AG09319 (cell line): ENCODE results near the gene CRISPLD2.

Source experiments
- DNase-seq: peaks from one replicate; pipeline ENCODE4 v3.0.0-alpha.2; 2010; ENCODE audit warnings: low read depth; ENCODE audit errors: extremely low read depth
- TF ChIP-seq, protein P1 (sequence below): IDR thresholded peaks from 2 replicates; pipeline ENCODE4 v1.5.1; 2011; ENCODE audit warnings: low read depth, mild to moderate bottlenecking, inconsistent platforms, low read length, moderate library complexity

The CRISPLD2 gene

DNA sequence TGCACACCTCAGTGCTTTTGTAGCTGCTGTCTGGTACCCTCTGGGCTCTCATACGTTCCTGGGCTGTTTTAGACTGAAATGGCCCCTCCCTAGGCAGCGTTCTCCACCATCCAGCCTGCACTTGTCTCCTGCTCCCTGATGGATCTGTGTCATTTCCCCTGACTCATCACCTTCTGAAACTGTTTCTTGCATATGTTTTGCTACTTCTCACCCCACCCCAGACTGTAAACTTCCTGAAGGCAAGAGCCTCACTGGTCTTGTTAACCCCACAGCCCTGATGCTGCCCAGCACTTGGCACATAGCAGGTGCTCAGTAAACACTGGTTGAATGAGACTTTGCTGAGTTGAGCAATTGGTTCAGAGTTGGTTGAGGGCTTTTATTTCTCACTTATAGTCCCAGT lies 78.7 kb downstream of the CRISPLD2 start:
- no peak for DNase-seq
- TF ChIP-seq, protein P1, sequence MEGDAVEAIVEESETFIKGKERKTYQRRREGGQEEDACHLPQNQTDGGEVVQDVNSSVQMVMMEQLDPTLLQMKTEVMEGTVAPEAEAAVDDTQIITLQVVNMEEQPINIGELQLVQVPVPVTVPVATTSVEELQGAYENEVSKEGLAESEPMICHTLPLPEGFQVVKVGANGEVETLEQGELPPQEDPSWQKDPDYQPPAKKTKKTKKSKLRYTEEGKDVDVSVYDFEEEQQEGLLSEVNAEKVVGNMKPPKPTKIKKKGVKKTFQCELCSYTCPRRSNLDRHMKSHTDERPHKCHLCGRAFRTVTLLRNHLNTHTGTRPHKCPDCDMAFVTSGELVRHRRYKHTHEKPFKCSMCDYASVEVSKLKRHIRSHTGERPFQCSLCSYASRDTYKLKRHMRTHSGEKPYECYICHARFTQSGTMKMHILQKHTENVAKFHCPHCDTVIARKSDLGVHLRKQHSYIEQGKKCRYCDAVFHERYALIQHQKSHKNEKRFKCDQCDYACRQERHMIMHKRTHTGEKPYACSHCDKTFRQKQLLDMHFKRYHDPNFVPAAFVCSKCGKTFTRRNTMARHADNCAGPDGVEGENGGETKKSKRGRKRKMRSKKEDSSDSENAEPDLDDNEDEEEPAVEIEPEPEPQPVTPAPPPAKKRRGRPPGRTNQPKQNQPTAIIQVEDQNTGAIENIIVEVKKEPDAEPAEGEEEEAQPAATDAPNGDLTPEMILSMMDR = no peak

GRCh38 chr16:84899414-84899813 lies 79.6 kb downstream of the CRISPLD2 start:
- TF ChIP-seq, protein P1 = no peak
- no peak for DNase-seq

- TF ChIP-seq, protein P1 = no peak
- no peak for DNase-seq
Observed at GRCh38 chr16:84905965-84906460, 86.2 kb downstream of the CRISPLD2 start.

- DNase-seq = no peak
- TF ChIP-seq, protein P1 = no peak
Observed at GRCh38 chr16:84907051-84907450, 87.3 kb downstream of the CRISPLD2 start.

GRCh38 chr16:84907575-84907974 lies 87.8 kb downstream of the CRISPLD2 start:
- TF ChIP-seq, protein P1 = no peak
- DNase-seq = no peak

DNA sequence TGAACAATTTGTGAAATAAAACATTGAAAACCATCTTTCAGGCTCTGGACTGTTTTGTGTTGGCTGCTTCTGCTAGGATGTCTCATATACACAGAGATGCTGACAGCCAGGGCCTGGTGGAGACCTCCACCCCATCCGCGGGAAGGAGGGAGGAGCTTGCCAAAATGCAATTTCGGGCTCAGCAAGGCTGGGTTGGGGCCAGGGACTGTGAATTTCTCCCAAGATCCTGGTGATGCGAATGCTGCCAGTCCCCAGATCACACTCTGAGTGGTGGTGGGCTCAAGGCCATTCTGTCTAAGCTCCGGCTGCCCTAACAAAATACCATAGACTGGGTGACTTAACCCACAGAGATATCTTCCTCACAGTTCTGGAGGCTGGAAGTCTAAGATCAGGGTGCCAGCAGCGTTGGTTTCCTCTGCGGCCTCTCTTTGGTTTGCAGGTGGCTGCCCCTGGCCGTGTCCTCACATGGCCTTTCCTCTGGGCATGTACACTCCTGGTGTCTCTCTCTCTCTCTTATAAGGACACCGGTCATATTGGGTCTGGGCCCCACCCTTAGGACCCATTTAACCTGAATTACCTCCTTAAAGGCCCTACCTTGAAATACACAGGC lies 89.8 kb downstream of the CRISPLD2 start:
- TF ChIP-seq, protein P1 = no peak
- no peak for DNase-seq

GRCh38 chr16:84911486-84912216 lies 91.9 kb downstream of the CRISPLD2 start:
- no peak for DNase-seq
- TF ChIP-seq, protein P1 = no peak
